Esophagus muscularis mucosa (tissue), 3 donors: ENCODE data around the gene ZNF500.

Experiments
- EP300 ChIP-seq: sonication (generic); formaldehyde crosslinking; IDR thresholded peaks from one replicate; pipeline ENCODE4 v1.6.1; 2017; ENCODE audit warnings: antibody characterized with exemption
- POLR2A ChIP-seq: fragments of 450-650 bp; IDR thresholded peaks from one replicate; pipeline ENCODE4 v1.6.1; 2017; ENCODE audit warnings: antibody characterized with exemption, moderate library complexity, mild to moderate bottlenecking, low read depth
- POLR2AphosphoS5 ChIP-seq, 2 donors: sonication (generic); formaldehyde crosslinking; IDR thresholded peaks; one replicate each; pipeline ENCODE4 v1.6.1; 2017; ENCODE audit warnings: antibody characterized with exemption in 2 of 2

DNA sequence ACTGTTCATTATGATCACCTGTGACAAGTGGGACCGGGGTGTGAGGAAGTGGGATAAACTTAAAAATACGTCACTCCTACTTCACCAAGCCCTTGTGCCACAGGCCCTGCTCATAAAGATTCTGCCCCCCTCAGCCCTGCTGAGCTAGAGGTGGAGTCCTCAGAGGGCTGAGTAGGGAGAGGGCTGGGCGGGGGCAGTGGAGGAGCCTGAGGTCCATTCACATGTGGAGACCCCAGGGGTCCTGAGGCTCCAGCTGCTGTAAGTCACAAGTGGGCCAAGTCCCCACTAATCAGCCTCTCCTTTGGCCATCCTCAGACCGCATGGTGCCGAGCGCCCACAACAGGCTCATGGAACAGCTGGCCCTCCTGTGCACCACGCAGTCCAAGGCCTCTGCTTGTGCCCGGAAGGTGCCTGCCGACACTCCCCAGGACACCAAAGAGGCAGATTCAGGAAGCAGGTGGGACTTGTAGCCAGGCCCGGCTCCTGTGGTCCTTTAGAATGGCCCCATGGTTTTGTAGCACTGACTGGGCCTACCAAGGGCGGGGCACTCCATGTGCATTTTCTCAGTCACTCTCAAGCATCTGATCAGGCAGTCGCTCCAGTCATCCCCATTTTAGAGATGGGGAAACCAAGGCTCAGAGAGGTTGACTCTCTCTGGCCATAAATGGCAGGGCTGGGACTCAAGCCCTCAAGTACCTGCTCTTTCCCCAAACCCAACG, 22.2 kb downstream of the ZNF500 start:
- no peak for TF ChIP-seq POLR2A
- no peak for TF ChIP-seq POLR2AphosphoS5 (IDR thresholded peaks at IDR 0.05)
- TF ChIP-seq EP300: no peak
